Astrocyte of the hippocampus (primary cell): ENCODE data around the gene MAP3K5.

Experiments
- DNase-seq: peaks from one replicate; pipeline ENCODE4 v3.0.0; 2011; ENCODE audit warnings: low read depth, low spot score

MAP3K5 gene

GRCh38 chr6:136547336-136547735 lies 244.9 kb downstream of the MAP3K5 start:
- peak; percentile 61 for DNase-seq

GRCh38 chr6:136546331-136546730 lies 245.9 kb downstream of the MAP3K5 start:
- DNase-seq, result no peak

- no peak for DNase-seq
Measured at GRCh38 chr6:136544326-136544725, 248.0 kb downstream of the MAP3K5 start.

DNA sequence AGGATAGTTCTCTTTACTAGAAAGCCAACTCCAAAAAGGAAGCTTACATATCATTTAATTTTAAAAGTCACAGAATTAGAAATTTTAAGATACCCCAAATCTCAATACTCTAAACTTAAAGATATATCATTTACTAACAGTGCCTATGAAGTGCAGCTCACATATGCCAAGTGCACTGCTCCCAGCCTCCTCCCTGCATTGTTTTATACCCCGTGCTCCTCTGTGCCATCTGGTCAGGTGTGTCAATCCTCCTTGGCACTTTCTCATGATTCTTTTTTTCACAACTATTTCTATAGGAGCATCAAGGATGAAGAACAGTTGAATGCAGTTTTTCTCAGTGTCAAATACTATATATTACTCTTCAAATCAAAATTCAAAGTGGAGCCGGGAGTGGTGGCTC lies 250.9 kb downstream of the MAP3K5 start:
- no peak for DNase-seq

DNA sequence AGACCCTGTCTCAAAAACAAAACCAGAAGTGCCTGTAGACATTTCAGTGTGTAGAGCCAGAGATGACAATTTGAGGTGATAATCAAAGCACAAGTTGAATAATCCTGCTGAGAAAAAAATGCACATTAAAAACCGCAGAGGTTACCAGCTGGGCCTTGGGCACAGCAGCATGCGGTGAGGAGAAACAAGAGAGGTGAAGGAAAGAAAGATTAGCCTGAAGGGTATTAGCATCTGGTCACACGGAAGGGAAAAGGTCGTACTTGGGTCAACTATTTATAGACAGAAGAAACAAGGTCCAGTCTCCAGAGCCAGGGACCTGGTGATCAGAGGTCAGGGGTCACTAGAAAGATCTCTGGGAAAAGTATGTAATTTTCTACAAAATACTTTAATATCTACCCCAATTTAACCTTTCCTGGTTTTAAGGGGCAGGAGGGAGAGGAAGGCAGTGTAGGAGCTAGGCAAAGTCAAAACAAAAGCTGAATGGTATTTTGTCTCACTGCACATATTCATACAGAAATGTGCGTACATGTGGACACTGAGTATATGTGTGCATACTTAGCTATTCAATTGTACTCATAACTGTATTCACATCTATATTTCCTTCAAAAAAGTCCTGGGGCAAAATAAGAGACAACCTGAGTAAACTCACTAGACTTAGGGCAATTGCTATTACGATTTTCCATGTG lies 252.2 kb downstream of the MAP3K5 start:
- DNase-seq, result peak; percentile 57

DNA sequence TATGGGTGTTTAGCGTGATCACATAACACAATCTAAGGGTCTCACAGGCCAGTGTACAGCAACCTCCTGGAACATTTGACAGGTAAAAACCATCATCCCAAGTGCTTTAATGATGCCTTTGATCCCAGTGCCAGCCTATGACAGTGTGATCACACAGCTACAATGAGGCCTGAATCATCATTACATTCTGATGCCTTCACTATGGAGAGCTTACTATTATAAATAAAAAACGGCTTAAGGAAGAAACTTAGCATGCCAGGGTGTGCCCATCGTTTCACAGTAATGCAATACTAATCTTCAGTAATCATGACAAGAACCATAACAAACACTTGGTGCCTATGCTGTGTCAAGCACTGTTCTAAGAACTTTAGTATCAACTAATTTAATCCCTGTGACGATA lies 253.4 kb downstream of the MAP3K5 start:
- DNase-seq, result no peak

GRCh38 chr6:136535880-136536650 lies 256.2 kb downstream of the MAP3K5 start:
- no peak for DNase-seq

DNA sequence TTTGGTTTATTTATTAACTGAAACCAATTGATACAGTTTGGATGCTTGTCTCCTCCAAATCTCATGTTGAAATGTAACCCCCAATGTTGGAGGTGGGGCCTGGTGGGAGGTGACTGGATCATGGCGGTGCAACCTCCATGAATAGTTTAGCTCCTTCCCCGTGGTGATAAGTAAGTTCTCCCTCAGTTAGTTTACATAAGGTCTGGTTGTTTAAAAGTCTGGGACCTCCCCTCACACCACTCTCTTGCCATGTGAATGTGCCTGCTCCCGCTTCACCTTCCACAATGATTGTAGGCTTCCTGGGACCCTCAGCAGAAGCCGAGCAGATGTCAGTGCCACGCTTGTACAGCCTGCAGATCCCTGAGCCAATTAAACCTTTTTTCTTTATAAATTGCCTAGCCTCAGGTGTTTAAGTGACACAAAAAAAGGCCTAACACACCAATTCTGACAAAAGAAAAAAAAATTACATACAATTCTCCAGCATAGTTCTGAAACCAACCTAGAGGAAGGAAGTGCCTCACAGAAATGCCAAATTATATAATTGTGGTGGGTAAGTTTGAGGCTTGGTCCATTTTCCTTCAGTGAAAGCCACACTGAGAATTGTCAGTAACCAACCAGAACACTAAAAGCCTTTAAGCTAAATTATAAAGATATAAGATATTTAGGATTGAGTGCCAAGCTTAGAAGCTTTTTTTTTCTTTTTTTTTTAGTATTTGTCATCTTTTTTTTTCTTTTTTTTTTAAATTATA lies 257.1 kb downstream of the MAP3K5 start:
- no peak for DNase-seq

DNA sequence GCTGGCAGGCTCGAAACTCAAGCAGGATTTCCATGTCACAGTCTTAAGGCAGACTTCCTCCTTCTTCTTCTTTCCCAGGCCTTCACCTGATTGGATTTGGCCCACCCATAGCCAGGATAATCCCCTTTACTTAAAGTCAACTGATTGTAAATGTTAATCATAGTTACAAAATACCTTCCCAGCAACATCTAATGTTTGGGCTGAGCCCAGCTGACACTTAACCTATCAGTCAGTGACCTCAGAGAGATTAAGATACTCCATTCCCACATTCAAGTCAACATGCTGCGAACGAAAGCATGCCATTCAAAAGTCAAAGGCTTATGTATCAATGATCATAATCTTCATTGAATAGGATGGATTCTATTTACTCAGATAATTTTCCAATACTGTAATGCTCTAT lies 258.0 kb downstream of the MAP3K5 start:
- no peak for DNase-seq

DNA sequence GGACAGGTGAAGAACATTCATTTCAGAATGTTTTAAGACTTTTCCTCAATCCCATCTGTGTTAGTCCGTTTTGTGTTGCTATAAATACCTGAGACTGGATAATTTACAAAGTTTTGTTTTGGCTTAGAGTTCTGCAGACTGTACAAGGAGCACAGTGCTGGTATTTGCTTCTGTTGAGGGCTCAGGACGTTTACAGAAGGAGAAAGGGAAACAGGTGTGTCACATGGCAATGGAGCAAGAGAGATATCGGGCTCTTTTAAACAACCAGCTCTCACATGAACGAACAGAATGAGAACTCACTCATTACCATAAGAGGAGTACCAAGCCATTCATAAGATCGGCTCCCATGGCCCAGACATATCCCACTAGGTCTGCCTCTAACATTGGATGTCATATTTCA lies 258.8 kb downstream of the MAP3K5 start:
- DNase-seq, result no peak

DNA sequence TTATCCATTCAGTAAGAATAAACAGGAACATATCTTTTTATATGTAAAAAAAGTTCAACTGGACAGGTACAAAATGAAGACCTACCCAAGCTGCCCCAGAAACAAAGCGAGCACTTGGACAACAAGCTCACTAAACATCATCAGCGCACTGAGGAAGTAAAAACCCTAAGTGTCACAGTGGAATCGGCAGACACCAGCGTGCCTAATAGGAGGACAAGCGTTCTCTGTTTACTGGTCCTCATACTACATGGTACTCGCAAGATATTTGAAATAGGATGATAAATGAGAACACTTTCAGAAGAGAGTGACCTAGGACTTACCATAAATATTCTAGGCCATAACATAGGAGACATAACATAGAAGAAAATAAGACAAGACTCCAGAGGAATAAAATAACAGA lies 260.2 kb downstream of the MAP3K5 start:
- DNase-seq, result no peak

- no peak for DNase-seq
Measured at GRCh38 chr6:136529710-136530109, 262.6 kb downstream of the MAP3K5 start.

DNA sequence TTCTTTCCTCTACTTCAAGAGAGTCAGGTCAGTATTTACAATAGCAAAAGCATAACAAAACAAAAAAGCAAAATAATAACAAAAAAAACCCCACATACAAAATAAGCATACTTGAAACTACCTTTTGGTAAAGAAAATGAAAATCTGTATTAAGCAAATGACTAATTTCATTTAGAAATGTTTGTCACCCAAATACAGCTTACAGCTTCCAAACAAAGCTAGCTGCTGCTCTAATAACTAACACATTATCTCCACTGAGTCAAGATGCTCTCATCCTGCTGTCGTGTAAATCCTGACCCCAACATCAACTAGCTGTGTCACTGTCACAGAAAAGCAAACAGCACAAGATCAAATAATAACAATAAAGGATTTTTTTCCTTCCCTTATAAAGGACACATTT lies 263.8 kb downstream of the MAP3K5 start:
- DNase-seq, result no peak

DNA sequence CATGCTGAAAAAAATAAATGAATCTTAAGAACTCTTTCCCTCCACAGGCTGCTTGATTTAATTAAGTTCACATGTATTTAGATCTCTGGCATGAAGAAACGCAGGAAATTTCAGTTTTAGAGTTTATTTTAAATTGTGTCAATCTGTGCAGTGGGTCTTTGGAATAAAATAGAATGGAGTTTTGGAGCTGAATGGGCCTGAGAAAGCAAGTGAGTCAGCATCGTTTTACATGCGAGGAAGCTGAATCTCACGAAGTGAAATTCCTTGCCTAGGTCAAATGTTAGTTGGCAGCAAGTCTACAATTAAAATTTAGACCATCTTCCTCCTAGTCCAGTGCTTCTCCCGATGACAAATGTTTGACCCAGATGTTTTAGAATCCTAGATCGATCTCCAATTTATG lies 264.4 kb downstream of the MAP3K5 start:
- peak; percentile 17 for DNase-seq

DNA sequence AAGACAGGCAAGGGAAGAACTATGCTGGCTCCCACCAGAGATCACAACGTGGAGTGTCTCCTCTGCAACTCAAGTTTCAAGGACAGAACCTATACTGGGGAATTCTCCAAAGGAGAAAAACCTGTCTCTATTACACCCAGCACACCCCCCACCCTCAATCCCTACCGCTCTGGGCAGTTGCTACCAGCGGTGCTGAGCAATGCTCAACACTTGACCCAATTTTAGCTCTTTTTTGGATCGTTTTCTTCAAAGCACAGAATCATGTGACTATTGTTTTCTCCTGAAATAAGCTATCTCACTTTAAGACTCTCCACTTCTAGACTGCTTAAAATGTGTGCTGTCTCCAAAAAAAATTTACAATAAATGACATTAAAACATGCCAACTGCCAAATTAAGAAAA lies 265.3 kb downstream of the MAP3K5 start:
- no peak for DNase-seq

- peak; percentile 79 for DNase-seq
Measured at GRCh38 chr6:136526196-136526930, 265.9 kb downstream of the MAP3K5 start.

DNA sequence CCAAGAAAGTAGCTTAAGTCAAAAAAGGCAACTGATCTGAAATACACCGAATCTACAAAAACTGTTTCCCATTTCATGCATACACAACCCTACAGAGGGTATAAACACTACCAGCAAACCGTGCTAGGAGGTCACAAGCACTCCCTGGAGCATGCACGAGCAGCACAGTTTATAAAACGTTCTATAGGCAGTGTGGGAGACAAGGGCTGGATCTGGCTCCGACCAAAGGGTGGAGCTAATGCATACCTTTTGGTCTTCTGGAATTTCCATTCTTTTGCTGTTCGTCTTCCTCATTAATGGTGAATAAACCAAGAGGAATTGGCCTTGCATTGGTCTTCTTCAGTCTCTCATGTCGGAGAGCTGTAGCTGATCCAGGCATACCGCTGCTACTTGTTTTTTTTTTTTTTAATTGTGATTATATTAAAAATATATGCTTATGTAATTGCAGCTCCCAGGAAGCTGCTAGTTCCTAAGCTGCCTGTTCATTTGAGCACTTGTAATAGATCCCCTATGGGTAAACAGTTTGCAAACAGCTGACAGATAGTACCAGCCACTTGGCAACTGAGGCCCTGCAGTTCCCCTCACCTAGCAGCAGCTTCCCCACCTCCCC lies 266.6 kb downstream of the MAP3K5 start:
- DNase-seq, result peak; percentile 15

GRCh38 chr6:136524936-136525413 lies 267.3 kb downstream of the MAP3K5 start:
- DNase-seq, result no peak

DNA sequence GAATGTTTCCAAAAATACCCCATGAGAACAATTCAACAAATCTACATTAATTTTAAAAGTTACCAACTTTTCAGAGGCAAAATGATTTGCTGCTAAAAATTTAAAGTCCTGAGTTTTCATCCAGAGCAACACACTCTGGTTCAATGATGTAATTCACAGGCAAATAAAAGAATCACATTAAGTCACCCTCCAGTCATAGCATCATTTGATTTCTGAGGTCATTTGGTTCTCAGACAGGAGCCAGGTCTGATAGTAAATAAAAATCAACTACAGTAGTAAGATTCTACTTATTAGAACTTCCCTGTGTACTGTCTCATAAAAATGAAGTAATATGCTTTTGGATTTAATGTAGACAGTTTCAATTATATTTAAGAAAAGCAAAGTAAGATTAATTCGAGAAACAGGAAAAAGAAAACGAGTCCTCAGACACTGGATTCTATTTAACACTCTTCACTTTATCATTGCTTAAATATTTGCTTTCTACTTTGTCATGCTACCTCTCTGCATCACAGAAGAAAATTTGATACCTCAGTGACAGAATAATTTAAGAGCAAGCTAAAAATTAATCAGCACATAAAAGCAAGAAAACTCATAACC lies 267.8 kb downstream of the MAP3K5 start:
- no peak for DNase-seq

DNA sequence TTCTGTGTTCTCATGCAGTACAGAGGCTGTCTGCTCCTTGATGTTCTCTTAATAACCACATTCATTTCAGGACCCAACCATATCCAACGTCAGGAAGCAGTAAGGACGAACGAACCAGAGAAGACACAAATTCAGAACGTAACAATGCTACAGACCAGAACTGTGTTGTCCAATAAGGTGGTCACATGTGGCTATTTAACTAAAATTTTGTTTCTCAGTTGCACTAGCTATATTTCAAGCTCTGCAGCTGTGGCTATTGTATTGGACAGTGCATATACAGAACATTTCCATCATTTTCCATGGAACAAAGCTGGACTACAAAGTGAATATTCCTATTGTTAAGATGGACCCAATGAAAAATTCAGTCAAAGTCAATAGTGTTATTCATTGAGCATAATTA lies 269.1 kb downstream of the MAP3K5 start:
- no peak for DNase-seq

GRCh38 chr6:136522636-136523035 lies 269.6 kb downstream of the MAP3K5 start:
- no peak for DNase-seq
